Suppressor macrophage (primary cell): ENCODE measurements around the gene GLT1D1.
A peak's percentile ranks its signal among the peaks of the same experiment; 100 is the strongest.

ENCODE experiments used
- DNase-seq, 4 experiments: peaks; one replicate each; pipeline ENCODE4 v3.0.0-alpha.2; 2020 to 2022

GLT1D1 gene

DNA sequence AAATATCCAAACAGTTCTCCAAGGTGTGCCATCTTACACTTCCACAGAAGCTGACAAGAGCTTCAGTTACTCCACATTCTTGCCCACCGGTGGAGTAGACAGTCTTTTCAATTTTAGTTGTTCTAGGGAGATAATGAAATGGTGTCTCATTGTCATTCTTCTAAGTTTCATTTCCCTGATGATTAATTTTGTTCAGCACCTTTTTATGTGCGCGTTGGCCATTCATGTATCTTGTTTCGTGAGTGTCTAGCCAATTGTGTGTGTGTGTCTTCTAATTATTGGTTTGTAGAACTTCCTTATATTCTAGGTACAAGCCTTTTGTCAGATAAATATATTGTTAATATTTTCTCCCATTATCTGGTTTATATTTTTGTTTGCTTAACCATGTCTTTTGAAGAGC lies 63.1 kb downstream of the GLT1D1 start:
- no peak for DNase-seq

DNA sequence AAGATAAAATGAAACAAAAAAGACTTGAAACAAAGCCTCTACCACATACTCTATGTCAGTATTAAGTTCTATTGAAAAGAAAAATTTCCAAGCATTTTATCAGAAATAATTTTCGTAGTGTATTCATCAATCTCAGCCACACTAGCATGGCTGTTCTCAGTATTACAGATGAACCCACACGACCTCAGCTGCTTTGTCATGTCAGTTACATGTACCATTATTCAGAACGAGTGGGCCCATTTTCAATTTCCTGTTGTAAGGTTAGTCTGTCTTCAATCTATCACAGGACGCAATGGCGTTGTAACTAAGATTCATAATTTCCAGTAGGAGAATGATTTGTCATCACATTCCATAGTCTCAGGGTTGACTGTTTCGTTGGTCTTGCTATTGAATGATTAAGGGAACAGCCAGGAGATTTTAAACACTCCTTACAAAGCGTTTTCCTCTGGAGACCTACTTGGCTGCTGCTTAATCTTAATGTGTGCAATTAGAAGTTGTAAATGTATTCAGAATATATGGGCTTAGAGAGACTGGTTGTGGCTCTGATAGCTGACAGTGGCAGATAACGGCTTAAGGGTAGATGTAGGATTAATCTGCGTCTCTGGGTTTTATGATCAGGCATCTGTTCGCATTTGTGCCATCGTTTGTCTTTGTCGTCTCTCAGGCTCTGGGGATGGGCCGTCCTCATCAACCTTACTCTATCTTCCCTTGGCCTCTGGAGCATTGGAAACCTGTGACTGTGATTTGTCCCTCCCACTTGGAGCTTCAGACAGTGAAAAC lies 65.4 kb downstream of the GLT1D1 start:
- DNase-seq: no peak

DNA sequence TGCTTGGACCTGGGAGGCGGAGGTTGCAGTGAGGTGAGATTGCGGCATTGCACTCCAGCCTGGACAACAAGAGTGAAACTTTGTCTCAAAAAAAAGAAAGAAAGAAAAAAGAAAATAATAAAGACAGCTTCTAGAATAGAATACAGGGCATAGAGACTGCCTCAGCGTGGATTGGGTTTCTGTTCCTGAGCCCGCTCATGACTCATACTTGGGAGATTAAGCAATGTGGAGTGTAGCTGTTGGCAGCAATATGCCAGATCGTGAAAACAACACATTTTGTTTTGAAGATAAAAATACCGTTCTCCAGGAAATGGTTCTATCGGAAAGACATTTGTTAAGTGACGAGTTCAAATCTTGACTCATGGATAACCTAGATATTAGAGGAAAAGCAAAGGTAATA lies 67.2 kb downstream of the GLT1D1 start:
- peak; percentile 73 to 88 (median 84) for DNase-seq

DNA sequence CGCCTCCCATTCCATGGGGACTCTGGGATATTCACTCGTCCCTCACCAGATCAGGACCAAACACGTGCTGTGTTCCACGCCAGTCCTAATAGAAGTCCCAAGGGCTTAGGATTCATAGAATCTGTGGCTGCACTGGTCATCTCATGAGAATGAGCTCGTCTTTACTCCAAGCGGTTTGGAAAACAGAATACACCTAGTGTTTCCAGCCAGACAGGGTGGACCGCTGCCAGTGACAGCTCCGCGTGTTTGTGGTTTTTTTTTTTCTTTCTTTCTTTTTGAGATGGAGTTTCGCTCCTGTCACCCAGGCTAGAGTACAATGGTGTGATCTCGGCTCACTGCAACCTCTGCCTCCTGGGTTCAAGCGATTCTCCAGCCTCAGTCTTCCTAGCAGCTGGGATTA lies 75.1 kb downstream of the GLT1D1 start:
- DNase-seq: no peak

DNA sequence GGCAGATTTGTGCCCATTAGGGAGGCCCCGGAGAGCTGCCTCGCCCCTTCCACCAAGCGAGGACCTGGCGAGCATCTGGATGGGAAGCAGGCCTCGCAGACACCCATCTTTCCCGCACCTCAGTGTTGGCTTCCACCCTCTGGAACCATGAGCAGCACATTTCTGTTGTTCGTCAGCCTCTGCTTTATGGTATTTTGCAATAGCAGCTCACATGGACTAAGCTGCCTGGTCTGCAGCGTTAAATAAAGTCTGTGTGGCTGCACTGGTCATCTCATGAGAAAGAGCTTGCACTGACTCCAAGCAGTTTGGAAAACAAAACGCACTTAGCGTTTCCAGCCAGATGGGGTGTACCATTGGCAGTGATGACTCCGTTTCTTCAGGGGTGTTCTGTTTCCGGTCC lies 75.8 kb downstream of the GLT1D1 start:
- DNase-seq: no peak

DNA sequence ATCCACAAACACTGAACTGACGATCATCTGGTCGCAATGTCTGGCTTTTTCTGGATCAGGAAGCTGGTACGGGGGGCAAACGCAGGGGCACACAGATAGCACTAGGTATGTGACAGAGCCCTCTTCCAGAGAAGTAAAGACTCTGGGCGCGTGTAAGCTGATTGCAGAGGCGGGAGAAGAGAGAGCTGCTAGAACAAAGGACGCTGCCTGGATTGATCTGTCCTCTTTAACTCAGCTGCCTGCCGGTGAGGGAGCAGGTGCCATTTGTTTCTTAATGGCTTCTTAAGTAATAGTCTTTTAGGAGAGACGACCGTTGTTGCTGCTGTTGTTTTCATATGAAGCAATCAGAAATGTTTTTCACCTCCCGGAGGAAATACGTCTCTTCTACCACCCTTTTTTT lies 77.3 kb downstream of the GLT1D1 start:
- no peak for DNase-seq

DNA sequence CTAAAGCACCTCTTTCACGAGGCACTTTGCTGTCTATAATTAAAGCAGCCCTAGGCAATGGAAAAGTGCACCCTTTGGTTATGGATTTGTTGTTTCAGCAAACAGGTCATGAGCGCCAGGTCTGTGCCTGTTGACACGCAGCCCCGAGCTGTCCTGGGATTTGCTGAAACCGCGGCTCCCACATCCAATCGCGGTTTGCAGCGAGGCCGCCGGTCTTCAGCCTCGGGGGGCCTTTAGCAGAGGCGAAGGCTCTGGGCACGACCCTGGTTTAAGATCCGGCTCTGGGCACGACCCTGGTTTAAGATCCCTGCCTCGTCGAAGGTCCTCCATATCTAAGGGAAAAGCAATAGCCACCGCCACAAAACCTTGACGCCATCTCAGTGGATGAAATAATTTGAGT lies 79.2 kb downstream of the GLT1D1 start:
- DNase-seq: no peak

DNA sequence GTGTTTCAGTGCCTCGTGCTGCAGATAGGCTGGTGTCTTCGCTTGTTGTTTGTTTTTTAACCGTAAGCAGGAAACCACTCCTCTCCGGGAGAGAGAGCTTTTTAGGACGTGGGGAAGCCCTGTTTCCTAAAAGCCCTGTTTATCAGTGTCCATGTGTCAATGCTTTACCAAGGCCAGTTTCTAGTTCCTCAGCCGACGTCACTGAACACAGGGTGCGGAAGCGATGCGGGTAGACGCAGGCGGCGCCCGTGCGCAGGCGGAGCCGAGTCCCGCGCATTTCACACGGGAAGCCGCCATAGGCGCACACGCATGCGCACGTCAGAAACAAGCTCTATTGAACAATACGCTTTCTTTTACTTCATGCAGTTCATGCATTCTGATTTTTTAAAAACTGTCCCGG lies 79.8 kb downstream of the GLT1D1 start:
- DNase-seq: peak in 1 of 4 experiments; percentile 21

DNA sequence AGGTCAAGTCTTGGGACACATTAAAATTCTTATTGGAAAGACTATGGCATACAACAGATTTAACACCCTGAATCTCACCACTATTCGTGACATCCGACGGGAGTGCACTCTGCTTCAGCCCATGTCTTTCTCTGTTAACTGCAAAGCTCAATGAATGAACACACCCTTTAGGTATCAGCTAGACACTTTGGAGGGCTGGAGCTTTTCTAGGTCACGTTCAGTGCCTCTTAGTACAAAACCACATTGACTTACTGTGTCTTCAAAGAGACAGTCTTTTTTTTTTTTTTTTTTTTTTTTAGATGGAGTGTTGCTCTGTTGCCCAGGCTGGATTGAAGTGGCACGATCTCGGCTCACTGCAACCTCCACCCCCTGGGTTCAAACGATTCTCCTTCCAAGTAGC lies 80.6 kb downstream of the GLT1D1 start:
- DNase-seq: no peak

DNA sequence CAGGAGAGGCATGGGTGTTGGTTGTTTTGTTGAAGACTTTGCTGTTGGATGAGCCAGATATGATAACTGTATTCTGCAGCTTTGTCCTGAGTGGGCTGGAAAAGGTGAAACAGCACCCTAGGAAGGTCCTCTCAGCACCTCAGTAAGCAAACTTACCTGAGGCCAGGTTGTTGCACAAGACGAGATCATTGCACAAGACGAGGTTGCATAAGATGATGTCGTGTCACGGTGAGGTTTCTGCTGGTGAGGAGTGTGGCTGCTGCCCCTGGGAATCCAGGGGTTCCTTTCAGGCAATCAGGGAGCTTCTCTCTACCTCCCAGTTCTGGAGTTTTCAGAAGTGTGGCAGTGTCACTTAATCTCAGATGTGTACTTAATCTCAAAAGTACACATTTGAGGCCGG lies 85.6 kb downstream of the GLT1D1 start:
- DNase-seq: no peak

DNA sequence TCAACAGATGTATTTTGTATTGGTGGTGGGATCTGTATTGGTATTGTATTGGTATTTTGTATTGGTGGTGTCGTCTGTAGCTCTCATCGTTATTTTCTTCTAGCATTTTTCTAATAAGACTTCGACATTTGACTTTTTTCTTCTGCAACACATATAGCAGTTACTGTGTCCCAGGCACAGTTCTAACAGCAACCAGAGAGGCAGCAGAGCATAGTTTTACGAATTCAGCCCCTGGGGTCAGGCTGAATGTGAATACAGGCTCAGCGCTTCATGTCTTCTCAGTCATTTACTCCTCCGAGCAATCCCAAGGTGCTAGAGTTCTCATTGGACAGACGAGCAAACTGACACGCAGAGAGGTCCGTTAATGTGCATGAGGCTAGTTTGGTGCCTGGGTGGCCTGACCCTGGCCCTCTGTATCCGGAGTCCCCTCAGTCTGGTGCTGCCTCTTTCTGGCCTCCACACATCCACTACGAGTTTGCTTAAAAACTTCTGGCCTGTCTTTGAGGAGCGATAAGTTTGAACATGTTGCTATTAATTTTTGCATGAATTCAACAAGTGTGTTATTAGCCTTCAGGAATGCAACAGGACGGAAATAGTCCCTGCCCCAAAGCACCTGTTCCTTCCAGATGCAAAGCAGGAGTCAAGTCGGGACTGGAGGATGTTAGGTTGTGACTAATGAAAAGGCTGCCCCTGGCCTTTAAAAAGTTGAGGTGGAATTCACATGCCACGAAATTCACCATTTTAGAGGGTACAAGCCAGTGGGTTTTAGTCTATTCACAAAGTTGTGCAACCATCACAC lies 87.0 kb downstream of the GLT1D1 start:
- no peak for DNase-seq

DNA sequence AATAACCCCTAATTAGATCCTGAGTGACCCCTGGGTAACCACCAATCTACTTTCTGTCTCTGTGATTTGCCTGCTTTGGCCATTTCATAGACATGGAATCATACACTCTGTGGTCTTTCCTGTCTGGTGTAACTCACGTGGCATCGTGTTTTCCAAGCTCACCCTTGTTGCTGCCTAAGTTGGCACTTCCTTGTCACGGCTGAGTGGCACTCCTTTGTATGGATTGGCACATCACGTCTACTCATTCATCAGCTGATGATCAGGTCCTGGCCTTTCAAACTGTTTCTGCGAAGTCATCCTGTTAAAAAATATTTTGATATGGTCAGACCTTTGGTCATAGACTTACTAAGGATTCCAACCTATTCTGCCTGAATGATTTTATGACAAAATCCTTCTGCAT lies 87.7 kb downstream of the GLT1D1 start:
- peak; percentile 25 to 50 (median 28) for DNase-seq

DNA sequence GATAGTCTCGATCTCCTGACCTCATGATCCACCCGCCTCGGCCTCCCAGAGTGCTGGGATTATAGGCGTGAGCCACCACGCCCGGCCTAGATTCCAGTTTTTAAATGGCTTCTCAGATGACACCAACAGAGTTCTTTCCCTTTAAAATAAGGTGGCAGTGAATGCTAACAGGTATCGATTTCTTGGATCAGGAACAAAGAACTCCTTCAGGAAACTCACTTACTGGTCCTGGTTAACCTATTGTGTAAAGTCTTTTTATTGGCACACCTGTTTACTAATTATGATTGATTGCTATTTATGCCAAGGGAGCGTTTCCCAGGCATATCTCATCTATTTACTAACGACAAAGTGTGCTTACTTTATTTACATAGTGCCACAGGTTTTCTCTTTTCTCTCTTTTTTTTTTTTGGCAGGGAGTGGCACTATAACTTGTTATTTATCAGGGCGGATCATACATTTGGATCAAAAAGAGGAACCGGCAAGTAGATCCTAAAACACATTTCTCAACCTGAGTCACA lies 89.7 kb downstream of the GLT1D1 start:
- no peak for DNase-seq

DNA sequence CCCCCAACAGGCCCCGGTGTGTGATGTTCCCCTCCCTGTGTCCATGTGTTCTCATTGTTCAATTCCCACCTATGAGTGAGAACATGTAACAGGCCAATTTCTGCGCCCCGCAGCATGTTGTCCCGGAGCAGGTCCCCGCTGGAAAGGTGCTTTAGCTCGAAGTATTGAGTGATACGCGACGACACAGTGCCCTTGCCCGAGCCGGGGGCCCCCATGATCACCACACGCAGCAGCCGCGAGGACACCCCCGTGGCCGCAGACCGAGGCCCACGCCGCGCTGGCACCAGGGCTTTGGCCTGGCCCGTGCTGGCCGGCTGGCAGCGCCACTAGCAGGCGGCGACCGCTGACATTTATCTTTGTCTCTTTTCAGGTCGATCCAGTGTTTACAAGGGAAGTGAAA lies 91.7 kb downstream of the GLT1D1 start:
- no peak for DNase-seq

DNA sequence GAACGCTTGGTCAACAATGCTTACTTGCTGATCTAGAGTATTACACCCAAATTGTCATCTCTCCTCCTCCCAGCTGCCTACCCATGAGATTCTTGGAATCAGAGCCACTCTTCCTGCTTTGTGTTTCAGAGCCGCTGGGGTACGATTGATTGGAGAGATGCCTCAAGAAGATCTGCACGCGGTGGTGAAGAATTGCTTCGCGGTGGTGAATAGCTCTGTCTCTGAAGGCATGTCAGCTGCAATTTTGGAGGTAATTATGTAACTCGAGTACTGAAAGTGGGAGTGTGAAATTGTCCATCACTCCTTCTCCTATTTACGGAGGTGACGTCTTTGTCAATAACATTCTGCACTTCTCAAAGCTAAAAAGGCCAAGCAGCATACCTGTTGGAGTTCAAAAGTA lies 93.9 kb downstream of the GLT1D1 start:
- DNase-seq: no peak

DNA sequence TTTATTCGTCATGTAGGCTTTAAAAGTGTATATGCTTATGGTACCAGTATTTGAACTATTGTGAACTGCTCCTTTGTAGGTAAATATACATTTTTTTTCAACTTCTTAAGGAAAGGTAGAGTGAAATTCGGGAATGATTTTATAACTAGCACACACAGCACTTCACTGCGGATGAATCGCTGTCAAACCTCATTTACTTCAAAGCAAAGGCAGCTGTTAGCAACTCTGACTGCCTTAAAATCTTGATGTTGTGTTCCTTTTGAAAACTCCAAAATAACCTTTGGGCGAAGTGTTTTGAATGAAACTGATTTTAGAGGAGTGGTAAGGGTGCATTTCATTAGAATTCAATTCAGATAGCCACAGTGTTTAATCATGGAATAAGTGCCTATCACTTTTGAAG lies 95.8 kb downstream of the GLT1D1 start:
- DNase-seq: no peak

DNA sequence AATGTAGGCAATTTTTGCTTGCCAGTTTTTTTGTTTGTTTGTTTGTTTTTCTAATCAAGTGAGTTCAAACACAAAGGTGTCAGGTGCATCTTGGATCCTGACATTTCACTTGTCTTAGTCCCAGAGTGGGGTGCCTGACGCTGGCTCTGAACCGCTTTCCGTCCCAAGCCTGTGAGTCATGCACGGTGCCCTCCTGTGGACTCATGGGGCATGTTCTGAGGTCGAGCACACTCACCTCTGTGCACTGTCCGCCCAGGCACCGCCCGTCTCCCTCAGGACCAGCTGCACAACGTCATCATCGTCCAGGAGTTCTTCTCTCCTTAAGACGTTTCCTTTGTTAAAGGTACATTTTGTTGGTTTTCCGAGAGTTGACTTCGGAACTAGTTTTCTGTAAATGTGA lies 98.2 kb downstream of the GLT1D1 start:
- DNase-seq: no peak

DNA sequence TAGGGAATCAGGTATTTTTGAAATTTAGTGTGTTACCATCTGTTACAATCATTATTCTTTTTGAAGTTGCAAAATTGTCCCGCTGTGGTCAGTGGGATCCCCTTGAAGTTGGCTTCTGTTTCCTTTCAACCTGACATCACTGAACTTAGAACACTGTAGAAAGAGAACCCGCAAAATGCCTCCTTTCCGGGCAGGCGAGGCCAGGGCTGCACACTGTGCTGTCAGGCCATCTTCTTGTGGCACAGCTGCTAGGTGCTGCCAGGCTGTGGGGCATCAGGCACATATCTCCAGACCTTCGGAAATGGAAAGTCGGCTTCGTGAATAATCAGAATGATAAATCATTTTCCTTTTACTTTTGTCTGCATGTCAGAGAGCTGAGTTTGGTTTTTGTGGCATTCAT lies 103.5 kb downstream of the GLT1D1 start:
- no peak for DNase-seq

DNA sequence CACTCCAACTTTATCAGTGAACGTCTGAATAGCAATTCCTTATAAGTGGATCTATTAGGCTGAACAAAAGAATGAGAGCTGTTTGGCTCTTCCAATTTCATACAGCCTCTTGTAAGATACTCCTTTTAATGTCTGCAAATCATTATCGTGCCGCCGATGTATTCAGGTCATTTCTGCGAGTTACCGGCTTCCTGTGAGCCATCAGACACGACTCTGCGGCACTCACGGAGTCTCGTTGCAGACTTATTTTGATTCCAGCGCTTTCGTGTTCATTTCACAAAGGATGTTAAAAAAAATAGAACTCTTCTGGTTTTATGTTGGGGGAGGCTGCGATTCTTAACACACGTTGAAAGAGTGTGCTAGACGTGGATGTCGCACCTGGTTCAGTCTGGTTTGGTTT lies 106.6 kb downstream of the GLT1D1 start:
- no peak for DNase-seq

DNA sequence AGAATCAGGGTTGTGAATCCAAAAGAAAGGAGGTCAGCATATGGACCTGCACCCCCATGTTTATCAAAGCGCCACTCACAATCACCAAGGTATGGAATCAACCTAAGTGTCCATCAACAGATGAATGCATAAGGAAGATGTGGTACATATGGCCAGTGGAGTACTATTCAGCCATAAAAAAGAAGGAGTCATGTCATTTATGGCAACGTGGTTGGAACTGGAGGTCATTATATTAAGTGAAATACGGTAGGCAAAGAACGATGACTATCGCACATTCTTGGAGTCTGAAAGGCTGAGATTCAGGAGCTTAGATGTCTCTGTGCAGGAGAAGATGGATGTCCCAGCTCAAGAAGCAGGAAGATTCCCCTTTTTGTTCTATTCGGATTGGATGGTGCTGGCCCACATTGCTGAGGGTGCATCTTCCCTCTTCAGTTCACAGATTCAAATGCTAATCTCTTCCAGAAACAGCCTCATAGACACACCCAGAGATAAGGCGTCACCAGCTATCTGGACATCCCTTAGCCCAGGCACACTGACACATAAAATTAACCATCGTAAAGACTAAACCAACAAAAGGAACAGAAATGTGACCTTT lies 108.1 kb downstream of the GLT1D1 start:
- DNase-seq: no peak

DNA sequence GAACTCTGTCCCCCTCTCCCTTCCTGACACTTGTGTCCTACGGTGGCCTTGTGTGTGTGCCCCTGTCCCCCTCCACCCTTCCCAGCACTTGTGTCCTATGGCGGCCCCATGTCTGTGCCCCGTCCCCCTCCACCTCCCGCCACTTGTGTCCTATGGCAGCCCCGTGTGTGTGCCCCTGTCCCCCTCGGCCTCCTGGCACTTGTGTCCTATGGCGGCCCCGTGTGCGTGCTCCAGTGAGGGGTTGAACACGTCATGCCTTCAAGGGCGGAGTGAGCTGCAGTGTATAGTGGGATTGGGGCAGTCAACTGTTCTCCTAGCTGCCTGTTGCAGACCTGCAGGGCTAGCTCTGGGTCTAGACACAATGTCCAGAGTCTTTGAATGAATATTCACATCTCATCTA lies 108.7 kb downstream of the GLT1D1 start:
- DNase-seq: no peak

DNA sequence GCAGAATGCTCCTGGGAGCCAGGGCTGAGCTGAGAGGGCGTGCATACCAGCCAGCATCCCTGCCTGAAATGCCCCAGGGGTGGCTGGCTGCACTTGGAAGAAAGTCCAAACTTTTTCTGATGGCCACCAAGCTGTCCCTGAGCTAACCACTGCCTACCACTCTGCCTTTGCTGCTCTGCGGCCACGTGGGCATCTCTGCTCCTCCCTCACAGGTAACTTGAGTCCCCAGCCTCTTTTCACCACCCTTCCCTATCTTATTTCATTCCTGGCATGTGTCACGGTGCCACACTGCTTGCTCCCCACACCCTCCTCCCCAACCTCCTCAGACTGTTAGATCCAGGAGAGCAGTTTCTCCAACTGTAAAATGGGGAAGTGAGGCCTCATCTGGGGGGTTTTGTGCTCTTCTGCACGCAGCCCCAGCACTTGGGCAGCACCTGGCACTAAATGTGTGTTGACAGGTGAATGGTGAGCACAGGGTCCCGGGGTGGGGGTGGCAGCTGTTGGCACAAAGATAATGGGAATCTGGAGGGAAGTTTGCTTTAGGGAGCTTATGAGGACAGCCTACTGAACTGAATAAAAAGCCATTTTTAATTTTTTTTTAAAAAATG lies 113.0 kb downstream of the GLT1D1 start:
- DNase-seq: no peak

DNA sequence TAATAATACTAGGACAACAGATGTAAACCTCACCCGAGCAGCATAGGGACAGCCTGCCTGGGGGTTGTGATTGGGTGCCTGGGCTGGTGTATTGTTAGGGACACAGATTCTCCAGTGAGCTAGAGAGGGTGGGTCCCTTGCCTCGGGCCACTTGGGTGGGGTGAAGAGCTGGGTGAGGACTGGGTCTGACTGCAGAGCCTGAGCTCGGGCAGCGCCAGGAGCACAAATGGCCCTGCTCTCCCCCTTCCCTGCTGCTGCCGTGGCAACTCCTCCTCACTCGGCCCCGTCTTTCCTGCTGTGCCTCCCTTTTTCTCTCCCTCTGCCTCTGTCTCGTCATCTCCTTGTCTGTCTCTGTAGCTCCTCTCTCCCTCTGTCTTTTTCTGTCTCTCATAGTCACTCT lies 115.4 kb downstream of the GLT1D1 start:
- DNase-seq: no peak
